HEK293 (cell line): ENCODE results near the gene SNRPF.

ENCODE experiments used
- ATF2 ChIP-seq: fragments of 450-650 bp; formaldehyde crosslinking; IDR thresholded peaks from 2 replicates; pipeline ENCODE4 v1.5.1; 2016; ENCODE audit warnings: missing biosample characterization, missing genetic modification characterization, low read depth
- CTCF ChIP-seq: fragments of 450-650 bp; formaldehyde crosslinking; IDR thresholded peaks from 2 replicates; pipeline ENCODE4 v1.5.1; 2016; ENCODE audit warnings: missing biosample characterization, missing genetic modification characterization
- HIC1 ChIP-seq: fragments of 450-650 bp; formaldehyde crosslinking; IDR thresholded peaks from 2 replicates; pipeline ENCODE4 v1.5.1; 2016; ENCODE audit warnings: missing biosample characterization, missing genetic modification characterization
- PATZ1 ChIP-seq: fragments of 450-650 bp; formaldehyde crosslinking; IDR thresholded peaks from 2 replicates; pipeline ENCODE4 v1.5.1; 2016; ENCODE audit warnings: missing biosample characterization, missing genetic modification characterization
- SCRT2 ChIP-seq: fragments of 450-650 bp; formaldehyde crosslinking; IDR thresholded peaks from 2 replicates; pipeline ENCODE4 v1.5.1; 2016; ENCODE audit warnings: missing biosample characterization, missing genetic modification characterization
- YY1 ChIP-seq: fragments of 450-650 bp; formaldehyde crosslinking; IDR thresholded peaks from 2 replicates; pipeline ENCODE4 v1.5.1; 2018; ENCODE audit warnings: missing biosample characterization, missing genetic modification characterization
- ZBTB7A ChIP-seq: fragments of 450-650 bp; formaldehyde crosslinking; IDR thresholded peaks from 2 replicates; pipeline ENCODE4 v1.5.1; 2016; ENCODE audit warnings: low read depth, missing biosample characterization, missing genetic modification characterization
- ZNF16 ChIP-seq: fragments of 450-650 bp; formaldehyde crosslinking; IDR thresholded peaks from 2 replicates; pipeline ENCODE4 v1.5.1; 2016; ENCODE audit warnings: low read depth, missing biosample characterization, missing genetic modification characterization
- ZNF341 ChIP-seq: fragments of 450-650 bp; formaldehyde crosslinking; IDR thresholded peaks from 2 replicates; pipeline ENCODE4; 2016; ENCODE audit warnings: low read depth, missing biosample characterization, missing genetic modification characterization
- ZNF449 ChIP-seq: fragments of 450-650 bp; formaldehyde crosslinking; IDR thresholded peaks from 2 replicates; pipeline ENCODE4 v1.5.1; 2017; ENCODE audit warnings: missing biosample characterization, mild to moderate bottlenecking, missing genetic modification characterization, moderate library complexity
- ZNF654 ChIP-seq: fragments of 450-650 bp; formaldehyde crosslinking; IDR thresholded peaks from 2 replicates; pipeline ENCODE4 v1.5.1; 2016; ENCODE audit warnings: low read depth, missing biosample characterization, missing genetic modification characterization
- ZNF701 ChIP-seq: fragments of 450-650 bp; formaldehyde crosslinking; IDR thresholded peaks from 2 replicates; pipeline ENCODE4 v1.5.1; 2016; ENCODE audit warnings: missing biosample characterization, missing genetic modification characterization

GRCh38 chr12:95863337-95863736 is 4.6 kb downstream of the SNRPF start:
- TF ChIP-seq ZNF449 = no peak
- no peak for TF ChIP-seq CTCF (tag by site-specific recombination)
- TF ChIP-seq ZNF654 = no peak
- no peak for TF ChIP-seq ATF2 (tag by site-specific recombination)
- TF ChIP-seq ZNF341 (tag by site-specific recombination) = no peak
- no peak for TF ChIP-seq SCRT2 (tag by site-specific recombination)
- TF ChIP-seq HIC1 (tag by site-specific recombination) = no peak
- no peak for TF ChIP-seq ZBTB7A
- TF ChIP-seq YY1 (tag by site-specific recombination) = no peak
- TF ChIP-seq PATZ1 (tag by site-specific recombination) = no peak
- TF ChIP-seq ZNF16 (tag by site-specific recombination) = no peak
- no peak for TF ChIP-seq ZNF701
